Fibroblast of the aortic adventitia (primary cell): ENCODE data around the gene EMP1. TPM values are rescaled to one million over a fixed set of nuclear protein-coding genes. Genes with fewer than 3 reads are reported as not detected.
"Not testable (repeated sequence)": the region's sequence is repeated elsewhere in the genome, so short reads cannot be mapped to it uniquely, and the experiment has no call there.

Source experiments
- DNase-seq: peaks from one replicate; pipeline ENCODE4 v3.0.0-alpha.2; 2010; ENCODE audit warnings: low read depth
- H3K4me3 ChIP-seq: 2 replicates; pipeline ENCODE4 v1.5.1; 2011; ENCODE audit warnings: low read depth, mild to moderate bottlenecking, control low read depth, low read length, moderate library complexity
- CTCF ChIP-seq: IDR thresholded peaks from 2 replicates; pipeline ENCODE4 v1.5.1; 2011; ENCODE audit warnings: mild to moderate bottlenecking, low read length, control low read depth, inconsistent platforms; ENCODE audit not compliant: insufficient read depth
- total RNA-seq: library from RNA; depleted of rRNA; stranded (reverse); fragments of >200 nt; gene quantifications from 2 replicates; pipeline ENCODE4 v1.2.3, GENCODE V29; 2012; ENCODE audit warnings: low replicate concordance

EMP1 gene
- total RNA-seq, 1 donor = 244 TPM

GRCh38 chr12:13255792-13256691 is 59.5 kb downstream of the EMP1 start:
- peak overlapping the region; percentile 51 for H3K4me3 ChIP-seq
- DNase-seq = peak; percentile 95
- TF ChIP-seq CTCF = peak; percentile 99

GRCh38 chr12:13256692-13257045 is 60.1 kb downstream of the EMP1 start:
- TF ChIP-seq CTCF = no peak

GRCh38 chr12:13257356-13257875 is 60.9 kb downstream of the EMP1 start:
- no peak for TF ChIP-seq CTCF
- no peak overlapping the region for H3K4me3 ChIP-seq
- peak; percentile 64 for DNase-seq

More at GRCh38 chr12:13256692-13257045, 60.1 kb downstream of the EMP1 start:
- H3K4me3 ChIP-seq = no peak overlapping the region
- DNase-seq = no peak

GRCh38 chr12:13258197-13258596 is 61.7 kb downstream of the EMP1 start:
- no peak for TF ChIP-seq CTCF
- H3K4me3 ChIP-seq = no peak overlapping the region
- DNase-seq = peak; percentile 45

- no peak for TF ChIP-seq CTCF
- DNase-seq = no peak
- H3K4me3 ChIP-seq = no peak overlapping the region
These were observed 62.2 kb downstream of the EMP1 start for GRCh38 chr12:13258717-13259119.

GRCh38 chr12:13259625-13260024 is 63.1 kb downstream of the EMP1 start:
- DNase-seq, H3K4me3 ChIP-seq: not testable (repeated sequence)

GRCh38 chr12:13267826-13268225 is 71.3 kb downstream of the EMP1 start:
- DNase-seq, H3K4me3 ChIP-seq: not testable (repeated sequence)

GRCh38 chr12:13268581-13268980 is 72.1 kb downstream of the EMP1 start:
- TF ChIP-seq CTCF = no peak
- H3K4me3 ChIP-seq = no peak overlapping the region
- no peak for DNase-seq
